Measurements from ENCODE around the gene SPATA13. TPM values are rescaled to one million over a fixed set of nuclear protein-coding genes. Genes with fewer than 3 reads are reported as not detected.
A peak's percentile ranks its signal among the peaks of the same experiment; 100 is the strongest.

Gene SPATA13
- total and polyA plus RNA-seq, 2 donors (not counting 3 experiments of a cell fraction or from before 2014, with no cell fraction given), result 6.6 to 12.9 TPM

GRCh38 chr13:24306632-24307031 lies 146.1 kb downstream of the SPATA13 start:
- ChIA-PET CTCF (interaction anchor here (0.9 kb wide), 1 partner anchor 9 kb away, joined by 3 read pairs; no protein-coding TSS in a partner anchor), POLR2A (no interaction called here)
- Histone ChIP-seq H3K9me3 (replicated peaks; ENCODE audit: control insufficient read depth, insufficient read depth, low read length) (no peaks in the 10 kb centered on the region), H3K36me3 (ENCODE audit: control insufficient read depth in 2 of 2, extremely low read depth in 1 of 2, insufficient read depth in 2 of 2, low read length in 2 of 2) (peaks cover 0 to 2% of the 10 kb centered on the region in 2 experiments), H3K9me1 (replicated peaks; ENCODE audit: control insufficient read depth, extremely low read depth, insufficient read depth, low read length) (no peaks in the 10 kb centered on the region), H3K27ac (ENCODE audit: insufficient read depth, low read depth, low read length) (no peak overlapping the region), H3K79me2 (ENCODE audit: control insufficient read depth, insufficient read depth, low read length) (no peaks in the 10 kb centered on the region), H3K4me1 (ENCODE audit: control insufficient read depth, extremely low read depth, insufficient read depth, low read length) (no peaks in the 10 kb centered on the region), H2AFZ (ENCODE audit: low read depth, low read length) (no peak overlapping the region), H4K20me1 (replicated peaks; ENCODE audit: control insufficient read depth, extremely low read depth, insufficient read depth, low read length) (no peaks in the 10 kb centered on the region), H3K27me3 (ENCODE audit: control insufficient read depth in 2 of 2, insufficient read depth in 2 of 2, low read length in 2 of 2) (no peaks in the 10 kb centered on the region), H3K4me3 (replicated peaks in 1 of 3; ENCODE audit: insufficient read depth in 1 of 3, low read depth in 1 of 3, low read length in 3 of 3) (no peak overlapping the region), H3K9ac (replicated peaks; ENCODE audit: extremely low read depth, insufficient read depth, low read length) (no peak overlapping the region), H3K4me2 (ENCODE audit: insufficient read depth, low read length) (no peak overlapping the region)
- BruUV-seq (replicated peaks), result no TSS peak
- FAIRE-seq (no peak), DNase-seq (ENCODE audit: low read depth, low spot score) (no peak)
- TF ChIP-seq GATA2 (IDR thresholded peaks at IDR 0.05; ENCODE audit: insufficient read depth, insufficient read length, low read depth, low read length) (no peak), FOS (IDR thresholded peaks at IDR 0.05; ENCODE audit: borderline replicate concordance, insufficient read depth, low read length) (peak; percentile 11)
- dilution Hi-C loops (cut with MboI; ENCODE audit: extremely low pct_ligation_motif_present, low sequenced_read_pairs) (no loop called here), intact Hi-C loops (cut with micrococcal nuclease) (no loop called here)

GRCh38 chr13:24307211-24308067 lies 146.9 kb downstream of the SPATA13 start:
- no TSS peak for BruUV-seq (replicated peaks)
- Histone ChIP-seq H3K27ac (ENCODE audit: insufficient read depth, low read depth, low read length) (no peak overlapping the region), H3K9me1 (replicated peaks; ENCODE audit: control insufficient read depth, extremely low read depth, insufficient read depth, low read length) (no peaks in the 10 kb centered on the region), H3K27me3 (ENCODE audit: control insufficient read depth in 2 of 2, insufficient read depth in 2 of 2, low read length in 2 of 2) (no peaks in the 10 kb centered on the region), H4K20me1 (replicated peaks; ENCODE audit: control insufficient read depth, extremely low read depth, insufficient read depth, low read length) (no peaks in the 10 kb centered on the region), H3K4me2 (ENCODE audit: insufficient read depth, low read length) (no peak overlapping the region), H3K79me2 (ENCODE audit: control insufficient read depth, insufficient read depth, low read length) (no peaks in the 10 kb centered on the region), H3K4me3 (replicated peaks in 1 of 3; ENCODE audit: insufficient read depth in 1 of 3, low read depth in 1 of 3, low read length in 3 of 3) (no peak overlapping the region), H3K36me3 (ENCODE audit: control insufficient read depth in 2 of 2, extremely low read depth in 1 of 2, insufficient read depth in 2 of 2, low read length in 2 of 2) (peaks cover 0 to 2% of the 10 kb centered on the region in 2 experiments), H3K4me1 (ENCODE audit: control insufficient read depth, extremely low read depth, insufficient read depth, low read length) (no peaks in the 10 kb centered on the region), H3K9me3 (replicated peaks; ENCODE audit: control insufficient read depth, insufficient read depth, low read length) (no peaks in the 10 kb centered on the region), H2AFZ (ENCODE audit: low read depth, low read length) (no peak overlapping the region), H3K9ac (replicated peaks; ENCODE audit: extremely low read depth, insufficient read depth, low read length) (no peak overlapping the region)
- dilution Hi-C loops (cut with MboI; ENCODE audit: extremely low pct_ligation_motif_present, low sequenced_read_pairs) (no loop called here), intact Hi-C loops (cut with micrococcal nuclease) (no loop called here)
- ChIA-PET POLR2A (no interaction called here), CTCF (no interaction called here)
- DNase-seq (ENCODE audit: low read depth, low spot score) (no peak), FAIRE-seq (no peak)
- TF ChIP-seq GATA2 (IDR thresholded peaks at IDR 0.05; ENCODE audit: insufficient read depth, insufficient read length, low read depth, low read length) (no peak), JUN (IDR thresholded peaks at IDR 0.05; ENCODE audit: borderline replicate concordance, insufficient read depth, insufficient read length, low read depth) (no peak), EZH2 (IDR thresholded peaks at IDR 0.05; ENCODE audit: borderline replicate concordance, low read depth, low read length, severe bottlenecking) (no peak), CTCF (IDR thresholded peaks at IDR 0.05; ENCODE audit: extremely low read depth in 1 of 2, insufficient read depth in 1 of 2, low read depth in 1 of 2, low read length in 2 of 2) (no peak), MYC (IDR thresholded peaks at IDR 0.05; ENCODE audit: low read depth, low read length) (no peak), POLR2AphosphoS5 (IDR thresholded peaks at IDR 0.05; ENCODE audit: insufficient read depth, low read depth, low read length) (no peak), MAX (IDR thresholded peaks at IDR 0.05; ENCODE audit: insufficient read depth, insufficient read length) (no peak)

All from endothelial cell of umbilical vein (primary cell).